Cardiac fibroblast (primary cell): ENCODE results near the gene TSPY3.
"Not testable (repeated sequence)": the region's sequence is repeated elsewhere in the genome, so short reads cannot be mapped to it uniquely, and the experiment has no call there.

Experiments used
- DNase-seq, 2 donors: peaks; one replicate each; pipeline versions ENCODE4 v3.0.0 to v3.0.0-alpha.2; 2010; ENCODE audit warnings: low read depth in 2 of 2
- H3K4me3 ChIP-seq, 2 donors: replicated peaks in 1 of 2; 1 replicate in 1 of 2; 2 replicates in 1 of 2; pipeline ENCODE4 v1.5.1; 2011; ENCODE audit warnings: low read depth in 2 of 2, low read length in 2 of 2, mild to moderate bottlenecking in 2 of 2, moderate library complexity in 1 of 2

Gene TSPY3

GRCh38 chrY:9398121-9398520 is at the start of gene TSPY3:
TSPY3 (plus strand) TSS chrY:9398421; CDS start chrY:9398467, 46 bp downstream.
- DNase-seq, H3K4me3 ChIP-seq: not testable (repeated sequence)

- not testable (repeated sequence) for DNase-seq
These were observed 40.7 kb upstream of the TSPY3 start, which contains the start of gene TSPY8 for GRCh38 chrY:9357497-9357896. TSPY8 (plus strand) TSS chrY:9357797; CDS start chrY:9357843, 46 bp downstream.

GRCh38 chrY:9396527-9396926 is 1.7 kb upstream of the TSPY3 start:
- not testable (repeated sequence) for H3K4me3 ChIP-seq, DNase-seq

More at GRCh38 chrY:9357497-9357896, 40.7 kb upstream of the TSPY3 start, which contains the start of gene TSPY8:
- not testable (repeated sequence) for H3K4me3 ChIP-seq
